ENCODE measurements around the gene GLOD4.
A peak's percentile ranks its signal among the peaks of the same experiment; 100 is the strongest.
"Not testable (repeated sequence)": the region's sequence is repeated elsewhere in the genome, so short reads cannot be mapped to it uniquely, and the experiment has no call there.

Gene GLOD4

DNA sequence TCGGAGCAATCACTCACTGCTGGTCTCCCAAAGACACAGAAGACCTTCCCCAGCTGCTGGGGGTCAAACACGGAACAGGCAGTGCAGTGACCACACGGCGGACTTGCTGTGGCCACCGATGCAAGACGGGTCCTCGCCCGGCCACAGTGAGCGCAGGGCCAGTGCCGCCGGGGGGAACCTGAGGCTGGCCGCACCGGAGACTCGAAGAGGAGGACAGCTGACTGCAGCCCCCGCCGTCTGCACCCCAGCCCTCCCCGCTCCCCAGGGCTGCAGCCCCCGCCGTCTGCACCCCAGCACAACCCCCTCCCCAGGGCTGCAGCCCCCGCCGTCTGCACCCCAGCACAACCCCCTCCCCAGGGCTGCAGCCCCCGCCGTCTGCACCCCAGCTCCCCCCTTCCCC is 23.8 kb upstream of the GLOD4 start:
- not testable (repeated sequence) for H3K27me3 ChIP-seq (ENCODE audit: insufficient read depth, low read length); DNase-seq; H3K14ac ChIP-seq (ENCODE audit: low read length); H3K9ac ChIP-seq (ENCODE audit: low read length); H3K4me1 ChIP-seq (ENCODE audit: control insufficient read depth in 1 of 2, insufficient read depth in 2 of 2, low read length in 2 of 2); H3K4ac ChIP-seq (ENCODE audit: low read depth, low read length); H2AFZ ChIP-seq (ENCODE audit: insufficient read depth, low read length, poor library complexity); H3K27ac ChIP-seq (ENCODE audit: low read depth, low read length); H3K79me2 ChIP-seq (ENCODE audit: control insufficient read depth, insufficient read depth, low read length, poor library complexity); H3K4me3 ChIP-seq (ENCODE audit: low read depth, low read length); H4K91ac ChIP-seq (ENCODE audit: low read depth, low read length); H2BK12ac ChIP-seq (ENCODE audit: low read length); H2BK120ac ChIP-seq (ENCODE audit: insufficient read depth, low read length, poor library complexity); H2BK5ac ChIP-seq (ENCODE audit: low read depth, low read length, poor library complexity); H2AK5ac ChIP-seq (ENCODE audit: low read length); H3K23ac ChIP-seq (ENCODE audit: low read length); H4K8ac ChIP-seq (ENCODE audit: low read depth, low read length); H3K18ac ChIP-seq (ENCODE audit: low read length); H3K79me1 ChIP-seq (ENCODE audit: low read length); H4K12ac ChIP-seq (ENCODE audit: low read depth, low read length); H3K4me2 ChIP-seq (ENCODE audit: low read length); H3K9me3 ChIP-seq (ENCODE audit: insufficient read depth, low read depth, low read length)
- WGBS (ENCODE audit: extremely low coverage, insufficient coverage, insufficient read length) = no CpG with 5 or more reads among the region's 23 CpGs
- peaks cover 30 to 32% of the 10 kb centered on the region in 2 experiments for H3K36me3 ChIP-seq (ENCODE audit: control insufficient read depth in 1 of 2, insufficient read depth in 2 of 2, low read length in 2 of 2)

DNA sequence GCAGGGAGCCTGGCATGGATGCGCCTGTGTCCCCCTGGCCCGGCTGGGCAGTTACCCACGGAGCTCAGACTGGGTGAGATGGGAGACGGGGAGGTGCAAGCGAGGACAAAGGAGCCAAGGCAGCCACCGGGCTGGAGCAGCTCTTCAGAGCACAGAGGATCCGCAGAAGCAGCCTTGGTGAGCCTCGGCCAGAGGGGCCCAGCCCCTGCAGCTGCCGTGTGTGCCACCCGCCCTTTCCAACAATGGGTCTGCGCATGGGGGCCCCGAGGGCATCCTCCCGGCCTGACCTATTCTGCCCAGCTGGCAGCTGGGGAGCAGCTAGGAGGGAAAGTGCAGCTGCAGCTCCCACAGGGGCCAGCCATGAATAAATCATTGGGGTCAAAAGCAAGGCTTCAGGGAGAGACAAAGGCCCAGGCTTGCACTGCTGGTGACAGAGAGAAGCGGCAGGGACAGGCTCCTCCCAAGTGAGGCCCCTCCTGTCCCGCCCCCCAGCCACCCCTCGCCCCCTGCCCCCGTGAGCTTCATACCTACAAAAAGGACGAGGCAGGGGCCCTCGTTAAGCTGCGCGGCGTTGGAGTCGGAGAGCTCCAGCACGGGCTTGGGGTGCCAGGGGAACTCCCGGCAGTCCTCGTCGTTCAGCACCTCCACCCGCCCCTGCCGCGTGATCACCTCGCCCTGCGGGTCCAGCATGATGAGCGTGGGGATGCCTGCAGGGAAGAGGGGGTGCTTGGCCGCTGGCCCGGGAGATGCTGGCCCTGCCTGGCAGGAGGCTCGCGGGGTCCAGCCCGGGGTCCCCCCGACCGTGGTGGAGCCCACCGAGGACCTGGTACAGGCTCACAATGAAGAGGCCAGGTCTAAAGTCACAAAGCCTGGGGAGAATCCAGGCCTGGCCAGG is 22.7 kb upstream of the GLOD4 start:
- H3K79me1 ChIP-seq (ENCODE audit: low read length) = no peaks in the 10 kb centered on the region
- no peak overlapping the region for H4K8ac ChIP-seq (ENCODE audit: low read depth, low read length)
- H3K14ac ChIP-seq (ENCODE audit: low read length) = no peak overlapping the region
- peaks cover 32 to 35% of the 10 kb centered on the region in 2 experiments for H3K36me3 ChIP-seq (ENCODE audit: control insufficient read depth in 1 of 2, insufficient read depth in 2 of 2, low read length in 2 of 2)
- H3K27me3 ChIP-seq (ENCODE audit: insufficient read depth, low read length) = no peaks in the 10 kb centered on the region
- no peak overlapping the region for H2AK5ac ChIP-seq (ENCODE audit: low read length)
- H3K4me3 ChIP-seq (ENCODE audit: low read depth, low read length) = no peak overlapping the region
- no CpG with 5 or more reads among the region's 41 CpGs for WGBS (ENCODE audit: extremely low coverage, insufficient coverage, insufficient read length)
- no peak overlapping the region for H2BK5ac ChIP-seq (ENCODE audit: low read depth, low read length, poor library complexity)
- H3K9me3 ChIP-seq (ENCODE audit: insufficient read depth, low read depth, low read length) = peaks cover 4% of the 10 kb centered on the region
- no peak overlapping the region for H2AFZ ChIP-seq (ENCODE audit: insufficient read depth, low read length, poor library complexity)
- H3K27ac ChIP-seq (ENCODE audit: low read depth, low read length) = no peak overlapping the region
- no peak overlapping the region for H3K23ac ChIP-seq (ENCODE audit: low read length)
- H2BK12ac ChIP-seq (ENCODE audit: low read length) = no peak overlapping the region
- no peak overlapping the region for H4K91ac ChIP-seq (ENCODE audit: low read depth, low read length)
- no peak overlapping the region for H3K4ac ChIP-seq (ENCODE audit: low read depth, low read length)
- H3K4me1 ChIP-seq (ENCODE audit: control insufficient read depth in 1 of 2, insufficient read depth in 2 of 2, low read length in 2 of 2) = peaks cover 6 to 8% of the 10 kb centered on the region in 2 experiments
- no peak overlapping the region for H3K4me2 ChIP-seq (ENCODE audit: low read length)
- H2BK120ac ChIP-seq (ENCODE audit: insufficient read depth, low read length, poor library complexity) = no peak overlapping the region
- H4K12ac ChIP-seq (ENCODE audit: low read depth, low read length) = no peak overlapping the region
- H3K9ac ChIP-seq (ENCODE audit: low read length) = no peak overlapping the region
- DNase-seq = no peak
- H3K18ac ChIP-seq (ENCODE audit: low read length) = no peak overlapping the region
- no peaks in the 10 kb centered on the region for H3K79me2 ChIP-seq (ENCODE audit: control insufficient read depth, insufficient read depth, low read length, poor library complexity)

DNA sequence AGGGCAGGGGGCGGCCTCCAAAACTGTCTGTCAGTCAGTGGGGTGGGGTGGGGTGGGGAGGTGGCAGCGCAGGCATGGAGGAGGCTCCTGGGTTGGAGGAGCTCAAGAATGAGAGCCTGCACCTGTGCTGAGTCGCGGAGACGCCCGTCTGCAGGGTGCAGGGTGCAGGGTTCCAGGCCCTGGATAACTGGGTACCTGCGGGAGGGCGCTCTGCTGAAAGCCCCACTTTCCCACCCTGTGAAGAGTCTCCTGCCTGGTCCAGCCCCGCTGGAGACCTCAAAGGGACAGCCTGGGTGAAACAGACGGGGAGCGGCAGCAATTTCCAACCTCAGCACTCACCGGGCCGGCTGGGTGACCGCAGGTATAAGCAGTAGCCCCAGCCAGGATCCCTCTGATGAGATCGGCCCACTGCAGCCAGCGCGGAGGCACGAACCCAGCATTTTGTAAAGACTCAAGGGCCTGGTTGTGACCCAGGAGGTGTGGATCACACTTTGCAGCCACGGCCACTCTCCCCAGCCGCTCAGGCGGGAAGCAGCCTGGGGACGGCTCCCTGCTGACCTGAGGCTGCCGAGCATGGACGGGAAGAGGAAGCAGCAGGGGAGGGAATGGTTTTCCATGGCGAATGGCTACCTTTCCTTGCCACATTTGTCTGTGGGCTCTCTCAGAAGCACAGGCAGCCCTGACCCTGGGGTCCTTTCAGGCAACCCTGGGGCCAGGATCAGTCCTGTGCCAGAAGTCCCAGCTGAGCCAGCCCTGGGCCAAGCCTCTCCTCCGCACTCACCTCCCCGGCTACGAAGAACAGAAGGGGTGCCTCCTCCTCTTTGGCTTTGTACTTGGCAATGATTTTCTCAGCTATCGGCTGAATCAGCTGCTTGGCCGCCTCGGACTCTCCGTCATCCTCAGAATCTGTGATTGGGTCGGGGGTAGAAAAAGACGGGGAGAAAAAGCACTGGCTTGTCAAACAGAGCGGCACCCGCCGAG is 21.1 kb upstream of the GLOD4 start:
- no peak overlapping the region for H2AK5ac ChIP-seq (ENCODE audit: low read length)
- no peak overlapping the region for H2AFZ ChIP-seq (ENCODE audit: insufficient read depth, low read length, poor library complexity)
- no peak for DNase-seq
- H3K4me2 ChIP-seq (ENCODE audit: low read length) = no peak overlapping the region
- H3K9me3 ChIP-seq (ENCODE audit: insufficient read depth, low read depth, low read length) = peaks cover 2% of the 10 kb centered on the region
- H3K36me3 ChIP-seq (ENCODE audit: control insufficient read depth in 1 of 2, insufficient read depth in 2 of 2, low read length in 2 of 2) = peaks cover 38 to 41% of the 10 kb centered on the region in 2 experiments
- WGBS (ENCODE audit: extremely low coverage, insufficient coverage, insufficient read length) = no CpG with 5 or more reads among the region's 37 CpGs
- H3K14ac ChIP-seq (ENCODE audit: low read length) = no peak overlapping the region
- H3K79me2 ChIP-seq (ENCODE audit: control insufficient read depth, insufficient read depth, low read length, poor library complexity) = no peaks in the 10 kb centered on the region
- no peak overlapping the region for H3K9ac ChIP-seq (ENCODE audit: low read length)
- H4K12ac ChIP-seq (ENCODE audit: low read depth, low read length) = no peak overlapping the region
- H3K4me3 ChIP-seq (ENCODE audit: low read depth, low read length) = no peak overlapping the region
- H3K27ac ChIP-seq (ENCODE audit: low read depth, low read length) = no peak overlapping the region
- H3K27me3 ChIP-seq (ENCODE audit: insufficient read depth, low read length) = no peaks in the 10 kb centered on the region
- H3K79me1 ChIP-seq (ENCODE audit: low read length) = no peaks in the 10 kb centered on the region
- no peak overlapping the region for H4K8ac ChIP-seq (ENCODE audit: low read depth, low read length)
- H2BK120ac ChIP-seq (ENCODE audit: insufficient read depth, low read length, poor library complexity) = no peak overlapping the region
- no peak overlapping the region for H2BK12ac ChIP-seq (ENCODE audit: low read length)
- peak overlapping the region; percentile 66 for H3K18ac ChIP-seq (ENCODE audit: low read length)
- no peak overlapping the region for H2BK5ac ChIP-seq (ENCODE audit: low read depth, low read length, poor library complexity)
- no peak overlapping the region for H3K23ac ChIP-seq (ENCODE audit: low read length)
- H4K91ac ChIP-seq (ENCODE audit: low read depth, low read length) = no peak overlapping the region
- H3K4me1 ChIP-seq (ENCODE audit: control insufficient read depth in 1 of 2, insufficient read depth in 2 of 2, low read length in 2 of 2) = peaks cover 6 to 8% of the 10 kb centered on the region in 2 experiments
- no peak overlapping the region for H3K4ac ChIP-seq (ENCODE audit: low read depth, low read length)

DNA sequence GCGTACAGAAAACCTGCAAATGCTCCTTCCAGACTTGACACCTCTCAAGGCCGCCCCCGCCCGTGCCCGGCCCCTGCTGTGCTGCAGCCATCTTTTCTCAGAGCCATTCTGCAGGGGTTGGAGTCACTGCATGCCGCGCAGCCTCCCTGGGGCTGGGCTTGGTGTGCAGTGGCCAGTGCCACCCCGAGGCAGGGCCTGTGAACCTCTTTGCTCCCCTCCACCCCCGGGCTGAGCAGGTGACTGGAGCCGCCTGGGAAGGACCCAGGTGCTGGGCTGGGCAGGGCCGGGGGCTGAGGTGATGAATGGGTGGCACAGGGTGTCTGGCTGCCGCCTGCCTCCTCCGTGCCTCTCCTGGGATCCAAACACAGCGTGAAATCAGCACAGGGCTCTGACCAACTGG is 20.4 kb upstream of the GLOD4 start:
- Histone ChIP-seq H2BK12ac (ENCODE audit: low read length) (no peak overlapping the region), H3K18ac (ENCODE audit: low read length) (no peak overlapping the region), H3K36me3 (ENCODE audit: control insufficient read depth in 1 of 2, insufficient read depth in 2 of 2, low read length in 2 of 2) (peaks cover 37 to 38% of the 10 kb centered on the region in 2 experiments), H3K14ac (ENCODE audit: low read length) (no peak overlapping the region), H3K23ac (ENCODE audit: low read length) (no peak overlapping the region), H3K4me3 (ENCODE audit: low read depth, low read length) (no peak overlapping the region), H3K27ac (ENCODE audit: low read depth, low read length) (no peak overlapping the region), H3K9me3 (ENCODE audit: insufficient read depth, low read depth, low read length) (peaks cover 2% of the 10 kb centered on the region), H3K4me1 (ENCODE audit: control insufficient read depth in 1 of 2, insufficient read depth in 2 of 2, low read length in 2 of 2) (peaks cover 6 to 8% of the 10 kb centered on the region in 2 experiments), H3K4me2 (ENCODE audit: low read length) (no peak overlapping the region), H4K12ac (ENCODE audit: low read depth, low read length) (no peak overlapping the region), H3K9ac (ENCODE audit: low read length) (no peak overlapping the region), H2BK120ac (ENCODE audit: insufficient read depth, low read length, poor library complexity) (no peak overlapping the region), H3K27me3 (ENCODE audit: insufficient read depth, low read length) (no peaks in the 10 kb centered on the region), H2AFZ (ENCODE audit: insufficient read depth, low read length, poor library complexity) (no peak overlapping the region), H2AK5ac (ENCODE audit: low read length) (no peak overlapping the region), H3K79me2 (ENCODE audit: control insufficient read depth, insufficient read depth, low read length, poor library complexity) (no peaks in the 10 kb centered on the region), H3K79me1 (ENCODE audit: low read length) (no peaks in the 10 kb centered on the region), H4K8ac (ENCODE audit: low read depth, low read length) (no peak overlapping the region), H2BK5ac (ENCODE audit: low read depth, low read length, poor library complexity) (no peak overlapping the region), H4K91ac (ENCODE audit: low read depth, low read length) (no peak overlapping the region), H3K4ac (ENCODE audit: low read depth, low read length) (no peak overlapping the region)
- WGBS (ENCODE audit: extremely low coverage, insufficient coverage, insufficient read length) = no CpG with 5 or more reads among the region's 14 CpGs
- DNase-seq = no peak
